Measurements from ENCODE around the gene PCP4. TPM values are rescaled to one million over a fixed set of nuclear protein-coding genes. Genes with fewer than 3 reads are reported as not detected.

The PCP4 gene
- 2.0 TPM for polyA plus RNA-seq (2013, experiment 1 of 2)
- 3.7 TPM for polyA plus RNA-seq (2013, experiment 2 of 2)

- no peak within 1 kb of the TSS for H3K4me3 ChIP-seq (ENCODE audit: low read length)
- no peak within 1 kb of the TSS for H3K27ac ChIP-seq (ENCODE audit: low read depth, low read length)
- 0 out of 2 replicates have a peak, but pooled peaks cover 5% of the 10 kb centered on the region for H3K4me1 ChIP-seq (ENCODE audit: insufficient read depth, low read length)
- no peaks in the 10 kb centered on the region for H3K9me3 ChIP-seq (ENCODE audit: insufficient read depth, low read depth, low read length)
- 15% methylated on average over 14 of the region's 14 CpGs for WGBS
- H3K36me3 ChIP-seq (ENCODE audit: insufficient read depth, low read length): no peaks in the 10 kb centered on the region
- H3K27me3 ChIP-seq (ENCODE audit: insufficient read depth, low read length): no peaks in the 10 kb centered on the region; the same call in 1 of the 2 replicates
- H3K9ac ChIP-seq (ENCODE audit: low read depth, low read length): no peak within 1 kb of the TSS
These were observed at the start of gene PCP4 for GRCh38 chr21:39867198-39867650. TSS of gene PCP4 (plus strand) at chr21:39867438. CDS start at chr21:39867502, 64 bp downstream.

- Histone ChIP-seq H3K36me3 (ENCODE audit: insufficient read depth, low read length) (no peaks in the 10 kb centered on the region), H3K4me1 (ENCODE audit: insufficient read depth, low read length) (no peaks in the 10 kb centered on the region), H3K9ac (ENCODE audit: low read depth, low read length) (no peak overlapping the region), H3K27ac (ENCODE audit: low read depth, low read length) (no peak overlapping the region), H3K4me3 (ENCODE audit: low read length) (no peak overlapping the region), H3K9me3 (ENCODE audit: insufficient read depth, low read depth, low read length) (no peaks in the 10 kb centered on the region), H3K27me3 (ENCODE audit: insufficient read depth, low read length) (no peaks in the 10 kb centered on the region)
- 87% methylated on average over 1 of the region's 2 CpGs for WGBS
These were observed 48.7 kb upstream of the PCP4 start for GRCh38 chr21:39818557-39818956.

DNA sequence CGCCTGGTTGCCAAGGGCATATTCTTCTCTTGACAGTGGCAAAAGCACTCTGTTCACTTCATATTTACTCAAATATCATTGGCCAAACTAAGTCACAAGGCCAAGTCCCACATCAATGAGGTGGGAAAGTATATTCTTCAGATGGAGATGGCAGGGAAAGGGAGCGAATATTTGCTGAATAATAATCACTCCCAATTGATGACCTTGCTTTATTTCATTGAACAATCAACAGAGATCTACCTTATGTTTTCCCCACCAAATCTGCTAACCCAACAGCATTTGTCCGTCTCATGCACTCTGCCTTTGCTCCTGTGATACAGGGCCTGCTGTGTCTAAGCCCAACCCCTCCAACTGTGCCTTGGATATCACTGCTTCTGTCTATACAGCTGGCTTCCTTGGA, 45.2 kb upstream of the PCP4 start:
- Histone ChIP-seq H3K36me3 (ENCODE audit: insufficient read depth, low read length) (no peaks in the 10 kb centered on the region), H3K27me3 (ENCODE audit: insufficient read depth, low read length) (no peaks in the 10 kb centered on the region), H3K27ac (ENCODE audit: low read depth, low read length) (no peak overlapping the region), H3K4me3 (ENCODE audit: low read length) (no peak overlapping the region), H3K9me3 (ENCODE audit: insufficient read depth, low read depth, low read length) (no peaks in the 10 kb centered on the region), H3K9ac (ENCODE audit: low read depth, low read length) (no peak overlapping the region), H3K4me1 (ENCODE audit: insufficient read depth, low read length) (no peaks in the 10 kb centered on the region)
- WGBS: 97% methylated on average over 3 of the region's 3 CpGs

GRCh38 chr21:39825250-39825649, 42.0 kb upstream of the PCP4 start:
- no peaks in the 10 kb centered on the region for H3K9me3 ChIP-seq (ENCODE audit: insufficient read depth, low read depth, low read length)
- no peaks in the 10 kb centered on the region for H3K27me3 ChIP-seq (ENCODE audit: insufficient read depth, low read length)
- H3K4me3 ChIP-seq (ENCODE audit: low read length): no peak overlapping the region
- no peak overlapping the region for H3K9ac ChIP-seq (ENCODE audit: low read depth, low read length)
- H3K27ac ChIP-seq (ENCODE audit: low read depth, low read length): no peak overlapping the region
- H3K36me3 ChIP-seq (ENCODE audit: insufficient read depth, low read length): no peaks in the 10 kb centered on the region
- WGBS: 61% methylated on average over 1 of the region's 1 CpG
- no peaks in the 10 kb centered on the region for H3K4me1 ChIP-seq (ENCODE audit: insufficient read depth, low read length)

DNA sequence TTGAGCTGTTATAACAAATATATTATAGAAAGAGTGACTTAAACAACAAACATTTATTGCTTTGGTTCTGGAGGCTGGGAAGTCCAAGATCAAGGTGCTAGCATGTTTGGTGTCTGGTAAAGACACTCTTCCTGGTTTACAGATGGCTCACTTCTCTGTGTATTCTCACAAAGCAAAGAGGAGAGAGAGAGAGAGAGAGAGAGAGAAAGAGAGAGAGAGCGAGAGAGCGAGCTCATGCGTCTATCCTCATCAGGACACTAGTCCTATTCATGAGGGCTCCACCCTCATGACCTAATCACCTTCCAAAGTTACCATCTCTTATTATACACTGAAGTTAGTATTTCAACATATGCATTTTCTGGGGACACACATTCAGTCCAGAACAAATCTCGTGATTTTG, 32.7 kb upstream of the PCP4 start:
- WGBS: 93% methylated on average over 2 of the region's 4 CpGs
- H3K4me1 ChIP-seq (ENCODE audit: insufficient read depth, low read length): no peaks in the 10 kb centered on the region

DNA sequence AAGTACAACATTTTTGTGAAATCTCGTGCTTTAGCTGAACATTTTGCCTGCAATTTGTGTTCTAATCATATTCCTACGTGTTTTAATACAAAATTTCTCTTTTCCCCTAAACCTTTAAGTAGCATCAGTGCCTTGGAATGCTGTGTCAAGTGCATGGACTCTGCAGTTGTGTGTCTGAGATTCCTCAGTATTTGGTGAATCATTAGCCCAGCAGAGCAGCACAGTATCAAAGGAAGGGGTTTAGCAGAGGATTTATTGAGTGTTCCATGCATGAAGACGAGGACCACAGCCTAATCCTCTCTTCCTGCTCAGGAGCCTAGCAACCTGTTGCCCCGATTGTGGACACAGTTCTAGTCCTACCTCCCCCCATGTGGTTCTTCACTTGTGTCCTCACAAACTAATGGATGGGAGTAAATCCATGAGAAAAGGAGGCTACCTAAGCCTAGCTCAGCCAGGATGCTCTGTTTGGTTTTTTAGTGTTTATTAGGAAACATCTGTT, 29.3 kb upstream of the PCP4 start:
- Histone ChIP-seq H3K36me3 (ENCODE audit: insufficient read depth, low read length) (no peaks in the 10 kb centered on the region), H3K4me3 (ENCODE audit: low read length) (no peak overlapping the region), H3K27ac (ENCODE audit: low read depth, low read length) (no peak overlapping the region), H3K9me3 (ENCODE audit: insufficient read depth, low read depth, low read length) (0 out of 2 replicates have a peak, but pooled peaks cover 3% of the 10 kb centered on the region), H3K9ac (ENCODE audit: low read depth, low read length) (no peak overlapping the region), H3K27me3 (ENCODE audit: insufficient read depth, low read length) (no peaks in the 10 kb centered on the region), H3K4me1 (ENCODE audit: insufficient read depth, low read length) (no peaks in the 10 kb centered on the region)
- 91% methylated on average over 4 of the region's 4 CpGs for WGBS

More for the DNA sequence above, 32.7 kb upstream of the PCP4 start:
- Histone ChIP-seq H3K36me3 (ENCODE audit: insufficient read depth, low read length) (no peaks in the 10 kb centered on the region), H3K27ac (ENCODE audit: low read depth, low read length) (no peak overlapping the region), H3K27me3 (ENCODE audit: insufficient read depth, low read length) (no peaks in the 10 kb centered on the region), H3K9me3 (ENCODE audit: insufficient read depth, low read depth, low read length) (0 out of 2 replicates have a peak, but pooled peaks cover 3% of the 10 kb centered on the region), H3K4me3 (ENCODE audit: low read length) (no peak overlapping the region), H3K9ac (ENCODE audit: low read depth, low read length) (no peak overlapping the region)

- Histone ChIP-seq H3K27me3 (ENCODE audit: insufficient read depth, low read length) (no peaks in the 10 kb centered on the region), H3K9me3 (ENCODE audit: insufficient read depth, low read depth, low read length) (no peaks in the 10 kb centered on the region), H3K27ac (ENCODE audit: low read depth, low read length) (no peak overlapping the region), H3K4me1 (ENCODE audit: insufficient read depth, low read length) (no peaks in the 10 kb centered on the region), H3K9ac (ENCODE audit: low read depth, low read length) (no peak overlapping the region), H3K4me3 (ENCODE audit: low read length) (no peak overlapping the region), H3K36me3 (ENCODE audit: insufficient read depth, low read length) (no peaks in the 10 kb centered on the region)
- WGBS: 90% methylated on average over 22 of the region's 22 CpGs
These were observed 26.7 kb upstream of the PCP4 start for GRCh38 chr21:39840373-39841097.

- Histone ChIP-seq H3K27me3 (ENCODE audit: insufficient read depth, low read length) (no peaks in the 10 kb centered on the region), H3K9ac (ENCODE audit: low read depth, low read length) (no peak overlapping the region), H3K4me3 (ENCODE audit: low read length) (no peak overlapping the region), H3K27ac (ENCODE audit: low read depth, low read length) (no peak overlapping the region), H3K36me3 (ENCODE audit: insufficient read depth, low read length) (no peaks in the 10 kb centered on the region), H3K4me1 (ENCODE audit: insufficient read depth, low read length) (no peaks in the 10 kb centered on the region), H3K9me3 (ENCODE audit: insufficient read depth, low read depth, low read length) (no peaks in the 10 kb centered on the region)
- 97% methylated on average over 14 of the region's 14 CpGs for WGBS
These were observed 24.3 kb upstream of the PCP4 start for GRCh38 chr21:39842741-39843459.

DNA sequence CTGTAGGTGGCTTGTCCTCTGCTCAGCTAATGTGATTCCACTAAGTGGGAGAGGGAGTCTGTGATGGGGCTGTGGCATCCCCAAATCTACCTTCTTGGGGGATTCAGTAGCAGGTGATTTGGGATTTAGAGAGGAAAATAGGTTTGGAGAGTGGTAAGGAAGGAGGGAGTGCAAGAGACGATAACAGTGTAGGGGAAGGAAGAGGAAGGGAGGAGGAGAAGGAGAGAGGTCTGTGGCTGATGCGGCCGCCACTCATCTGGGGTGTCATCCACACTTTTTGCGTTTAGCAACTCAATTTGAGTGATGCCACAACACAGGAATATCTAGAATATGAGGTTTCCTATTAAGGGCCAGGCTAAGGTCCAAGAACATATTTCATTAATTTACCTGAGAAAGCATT, 23.8 kb upstream of the PCP4 start:
- H3K4me3 ChIP-seq (ENCODE audit: low read length): no peak overlapping the region
- H3K27me3 ChIP-seq (ENCODE audit: insufficient read depth, low read length): no peaks in the 10 kb centered on the region
- no peaks in the 10 kb centered on the region for H3K9me3 ChIP-seq (ENCODE audit: insufficient read depth, low read depth, low read length)
- H3K27ac ChIP-seq (ENCODE audit: low read depth, low read length): no peak overlapping the region
- H3K4me1 ChIP-seq (ENCODE audit: insufficient read depth, low read length): no peaks in the 10 kb centered on the region
- H3K9ac ChIP-seq (ENCODE audit: low read depth, low read length): no peak overlapping the region
- H3K36me3 ChIP-seq (ENCODE audit: insufficient read depth, low read length): no peaks in the 10 kb centered on the region
- WGBS: 93% methylated on average over 4 of the region's 4 CpGs

DNA sequence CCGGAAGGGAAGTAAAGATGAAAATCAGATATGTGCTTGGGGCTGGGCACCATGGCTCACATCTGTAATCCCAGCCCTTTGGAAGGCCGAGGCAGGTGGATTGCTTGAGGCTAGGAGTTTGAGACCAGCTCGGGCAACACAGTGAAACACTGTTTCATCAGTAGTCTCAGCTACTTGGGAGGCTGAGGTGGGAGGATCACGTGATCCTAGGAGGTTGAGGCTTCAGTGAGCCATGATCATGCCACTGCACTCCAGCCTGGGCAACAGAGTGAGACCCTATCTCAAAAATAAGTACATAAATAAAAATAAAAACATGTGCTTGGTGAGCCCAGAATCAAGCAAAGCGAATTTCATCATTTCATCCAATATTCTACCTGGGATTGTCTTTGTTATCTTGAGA, 23.3 kb upstream of the PCP4 start:
- H3K4me3 ChIP-seq (ENCODE audit: low read length): no peak overlapping the region
- no peak overlapping the region for H3K9ac ChIP-seq (ENCODE audit: low read depth, low read length)
- H3K4me1 ChIP-seq (ENCODE audit: insufficient read depth, low read length): no peaks in the 10 kb centered on the region
- WGBS: 94% methylated on average over 4 of the region's 5 CpGs
- H3K36me3 ChIP-seq (ENCODE audit: insufficient read depth, low read length): no peaks in the 10 kb centered on the region
- no peaks in the 10 kb centered on the region for H3K9me3 ChIP-seq (ENCODE audit: insufficient read depth, low read depth, low read length)
- no peaks in the 10 kb centered on the region for H3K27me3 ChIP-seq (ENCODE audit: insufficient read depth, low read length)
- no peak overlapping the region for H3K27ac ChIP-seq (ENCODE audit: low read depth, low read length)

GRCh38 chr21:39845571-39846130, 21.6 kb upstream of the PCP4 start:
- Histone ChIP-seq H3K9me3 (ENCODE audit: insufficient read depth, low read depth, low read length) (no peaks in the 10 kb centered on the region), H3K4me3 (ENCODE audit: low read length) (no peak overlapping the region), H3K27me3 (ENCODE audit: insufficient read depth, low read length) (no peaks in the 10 kb centered on the region), H3K27ac (ENCODE audit: low read depth, low read length) (no peak overlapping the region), H3K36me3 (ENCODE audit: insufficient read depth, low read length) (no peaks in the 10 kb centered on the region), H3K4me1 (ENCODE audit: insufficient read depth, low read length) (no peaks in the 10 kb centered on the region), H3K9ac (ENCODE audit: low read depth, low read length) (no peak overlapping the region)
- 86% methylated on average over 5 of the region's 6 CpGs for WGBS
